GM12872 (cell line): ENCODE results near the gene ACADVL.

Experiments
- TF ChIP-seq, protein P1 (sequence below): IDR thresholded peaks from 3 replicates; pipeline ENCODE4 v1.5.1; 2011; ENCODE audit warnings: low read depth, mild to moderate bottlenecking, low read length, moderate library complexity; ENCODE audit not compliant: insufficient read depth

The ACADVL gene

DNA sequence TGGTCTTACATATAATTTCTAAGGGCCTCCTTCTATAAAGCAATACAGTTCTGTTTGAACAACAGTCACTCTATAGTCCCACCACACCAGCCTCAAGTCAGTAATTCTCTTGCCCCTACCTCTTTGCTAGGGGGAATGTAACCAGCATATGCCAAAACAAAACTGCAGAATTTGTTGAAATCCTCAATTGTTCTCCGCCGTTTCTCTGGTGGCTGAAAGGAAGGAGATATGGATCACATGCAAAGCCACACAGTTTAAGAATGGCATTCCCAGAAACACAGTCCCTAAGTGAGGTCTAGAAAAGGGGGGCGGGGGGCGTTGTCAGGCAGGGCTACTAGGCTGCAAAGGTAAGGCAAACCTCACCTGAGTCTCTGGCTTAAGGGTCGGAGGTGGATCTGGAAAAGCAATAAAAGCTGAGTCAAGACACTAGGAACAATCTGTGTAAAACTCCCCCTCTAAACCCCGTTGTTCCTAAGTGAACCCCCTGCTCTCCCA is 17.6 kb downstream of the ACADVL start:
- TF ChIP-seq, protein P1, sequence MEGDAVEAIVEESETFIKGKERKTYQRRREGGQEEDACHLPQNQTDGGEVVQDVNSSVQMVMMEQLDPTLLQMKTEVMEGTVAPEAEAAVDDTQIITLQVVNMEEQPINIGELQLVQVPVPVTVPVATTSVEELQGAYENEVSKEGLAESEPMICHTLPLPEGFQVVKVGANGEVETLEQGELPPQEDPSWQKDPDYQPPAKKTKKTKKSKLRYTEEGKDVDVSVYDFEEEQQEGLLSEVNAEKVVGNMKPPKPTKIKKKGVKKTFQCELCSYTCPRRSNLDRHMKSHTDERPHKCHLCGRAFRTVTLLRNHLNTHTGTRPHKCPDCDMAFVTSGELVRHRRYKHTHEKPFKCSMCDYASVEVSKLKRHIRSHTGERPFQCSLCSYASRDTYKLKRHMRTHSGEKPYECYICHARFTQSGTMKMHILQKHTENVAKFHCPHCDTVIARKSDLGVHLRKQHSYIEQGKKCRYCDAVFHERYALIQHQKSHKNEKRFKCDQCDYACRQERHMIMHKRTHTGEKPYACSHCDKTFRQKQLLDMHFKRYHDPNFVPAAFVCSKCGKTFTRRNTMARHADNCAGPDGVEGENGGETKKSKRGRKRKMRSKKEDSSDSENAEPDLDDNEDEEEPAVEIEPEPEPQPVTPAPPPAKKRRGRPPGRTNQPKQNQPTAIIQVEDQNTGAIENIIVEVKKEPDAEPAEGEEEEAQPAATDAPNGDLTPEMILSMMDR, result no peak

DNA sequence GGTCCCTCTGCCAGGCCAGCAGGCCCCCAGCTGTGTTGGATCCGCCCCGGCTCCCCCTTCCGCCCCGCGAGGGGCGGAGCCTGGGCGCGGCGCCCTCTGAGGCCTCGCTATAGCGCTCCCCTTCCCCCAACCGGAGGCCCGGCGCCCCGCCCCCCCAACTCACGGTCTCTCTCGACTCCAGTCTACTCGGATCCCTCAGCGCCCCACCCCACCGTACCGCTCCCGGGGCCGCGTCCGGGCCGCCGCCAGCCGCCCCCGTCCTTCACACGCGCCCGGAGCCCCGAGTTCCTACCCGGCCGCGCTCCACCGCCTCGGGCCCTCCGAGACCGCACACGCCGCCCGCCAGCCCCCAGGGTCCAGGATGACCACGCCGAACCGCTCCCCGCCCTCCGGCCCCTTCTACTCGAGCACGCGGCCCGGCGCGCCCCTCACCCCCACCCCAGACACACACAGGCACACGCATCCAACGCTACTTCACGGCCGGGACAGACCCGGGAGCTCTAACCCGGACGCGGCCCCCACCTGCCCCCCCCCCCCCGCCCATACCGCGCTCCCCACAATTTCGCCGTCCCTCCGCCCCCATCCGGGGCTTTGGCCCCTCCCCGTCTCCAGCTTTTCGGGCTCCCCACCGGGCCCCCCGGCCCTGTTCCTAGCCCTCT is 18.2 kb downstream of the ACADVL start:
- TF ChIP-seq, protein P1, result no peak

DNA sequence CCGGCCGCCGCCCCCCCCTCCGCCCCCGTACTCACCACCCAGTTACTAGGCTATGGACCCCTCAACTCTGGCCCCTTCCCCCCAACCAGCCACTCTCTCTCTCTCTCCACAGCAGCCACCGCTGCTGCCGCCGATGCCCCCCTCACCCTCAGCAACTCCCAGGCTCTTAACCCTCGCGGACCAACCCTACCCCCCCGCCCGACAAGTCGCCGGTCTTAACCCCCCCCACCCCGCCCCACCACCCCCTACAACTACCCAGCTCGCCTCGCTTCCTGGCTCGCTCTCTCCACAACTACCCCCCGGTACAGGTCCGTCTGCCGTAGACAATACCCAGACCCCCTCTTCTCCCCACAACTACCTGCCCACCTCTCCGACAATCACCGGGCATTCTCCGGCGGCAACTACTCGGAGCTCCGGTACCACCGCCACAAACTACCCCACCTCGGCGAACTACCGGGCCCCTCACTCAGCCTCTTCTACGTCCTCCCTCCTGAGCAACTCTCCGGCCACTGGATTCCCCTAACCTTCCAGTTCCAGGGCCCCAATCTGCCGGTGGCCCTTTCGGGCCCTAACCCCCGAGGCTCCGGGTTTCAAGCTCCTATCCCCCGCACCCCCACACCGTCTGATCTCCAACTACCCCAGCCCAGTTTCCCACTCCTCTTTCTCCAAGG is 18.8 kb downstream of the ACADVL start:
- TF ChIP-seq, protein P1, result no peak

DNA sequence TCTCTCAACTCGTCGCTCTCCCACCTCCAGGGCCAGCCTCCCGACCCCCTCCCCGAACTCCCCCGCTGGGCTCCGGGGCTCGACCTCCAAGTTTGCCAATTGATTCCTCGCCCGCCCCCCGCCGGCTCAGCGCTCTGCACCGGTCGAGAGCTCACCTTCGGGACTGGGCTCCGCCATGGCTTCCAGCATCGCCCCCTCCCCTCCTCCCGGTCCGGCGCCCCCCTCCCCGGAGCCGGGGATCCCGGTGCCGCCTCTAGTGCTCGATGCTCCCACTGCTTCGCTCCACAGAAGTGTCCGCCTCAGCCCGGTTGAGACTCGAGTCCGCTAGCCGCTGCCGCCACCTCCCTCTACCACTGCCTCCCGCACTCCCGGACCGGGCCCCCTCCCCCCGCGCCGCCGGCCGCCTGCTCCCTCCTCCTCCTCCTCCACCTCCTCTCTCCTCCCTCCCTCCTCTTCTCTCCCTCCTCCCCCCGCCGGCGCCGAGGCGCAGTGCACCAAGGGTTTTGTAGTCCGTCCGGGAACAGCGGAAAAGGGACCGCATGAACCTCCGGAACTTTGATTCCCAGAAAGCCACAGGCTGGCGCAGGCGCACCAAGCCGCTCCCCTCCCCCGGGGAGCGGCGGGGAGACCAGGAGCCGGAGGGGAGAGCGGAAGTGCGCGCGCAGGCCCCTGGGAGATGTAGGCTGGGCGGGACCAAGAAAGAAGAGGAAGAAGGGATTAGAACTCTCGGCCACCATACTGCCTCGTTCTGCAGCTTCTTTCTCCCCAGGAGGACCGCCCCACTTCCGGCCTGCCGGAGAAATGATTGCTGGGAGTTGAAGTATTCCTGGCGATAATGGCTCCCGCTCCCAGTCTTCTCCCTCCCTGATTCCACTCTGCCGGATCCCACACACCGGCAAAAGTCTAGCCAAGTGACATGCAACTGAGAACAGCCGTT is 19.6 kb downstream of the ACADVL start, which contains the start of gene PHF23:
TSS of gene PHF23 (minus strand) at position 367 of the 937 bp plus-strand sequence. CDS start at position 189, 178 bp downstream.
- TF ChIP-seq, protein P1, result no peak

DNA sequence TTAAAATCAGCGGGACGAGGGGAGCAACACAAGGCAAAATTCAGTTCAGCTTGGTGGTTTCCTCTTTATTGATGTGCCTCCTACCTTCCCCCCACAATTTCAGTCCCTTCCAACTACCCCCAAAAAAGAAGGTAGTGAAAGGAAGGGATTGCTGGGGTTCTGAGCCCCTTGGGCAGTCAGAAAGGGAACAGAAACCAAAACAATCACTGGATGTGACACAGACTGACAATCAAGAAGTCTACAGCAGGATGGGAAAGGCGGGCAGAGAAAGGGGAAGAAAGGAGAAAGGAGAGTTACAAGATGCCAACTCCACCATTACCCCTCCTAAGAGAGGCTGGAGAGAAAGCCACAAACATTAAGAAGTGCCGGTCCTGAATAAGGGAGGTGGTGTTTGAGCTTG is 20.6 kb downstream of the ACADVL start:
- TF ChIP-seq, protein P1, result no peak

DNA sequence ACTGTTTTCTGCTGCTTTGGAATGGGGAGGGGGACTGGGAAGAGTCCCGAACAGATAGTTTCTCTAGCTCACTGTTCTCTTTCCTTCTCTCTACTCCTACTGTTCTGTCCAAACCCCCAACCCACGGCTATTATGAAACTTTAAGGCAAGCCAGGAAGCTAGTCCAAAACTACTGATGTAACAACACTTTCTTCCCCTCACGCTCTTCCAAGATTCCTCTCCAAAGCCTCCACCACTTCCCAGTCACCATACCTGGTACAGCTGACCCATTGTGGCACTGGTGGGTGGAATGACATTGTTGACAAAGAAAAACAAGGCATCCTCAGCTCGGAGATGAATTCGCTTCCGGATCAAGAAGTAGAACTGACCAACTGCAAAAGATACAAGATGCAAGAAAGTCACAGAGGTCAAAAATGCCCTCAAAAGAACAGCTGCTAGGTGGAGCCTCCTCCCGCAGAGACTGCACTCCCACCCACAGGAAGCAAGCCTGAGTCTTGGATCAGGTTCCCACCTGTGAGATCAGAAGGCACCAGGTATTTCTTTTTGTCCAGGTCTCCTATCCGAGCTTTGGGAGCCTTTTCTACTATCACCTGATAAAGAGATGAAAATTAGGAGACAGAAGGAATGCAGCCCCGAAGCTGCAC is 21.5 kb downstream of the ACADVL start:
- TF ChIP-seq, protein P1, result no peak
